ENCODE measurements around the gene PAPSS1.

Gene PAPSS1

GRCh38 chr4:107630185-107630705 lies 89.8 kb downstream of the PAPSS1 start:
- no peak for DNase-seq (ENCODE audit: low read depth in 1 of 2, low spot score in 1 of 2)

- DNase-seq (ENCODE audit: low read depth in 1 of 2, low spot score in 1 of 2) = no peak
These were observed 90.7 kb downstream of the PAPSS1 start for GRCh38 chr4:107629318-107629717.

- no peak for DNase-seq (ENCODE audit: low read depth in 1 of 2, low spot score in 1 of 2)
These were observed 94.6 kb downstream of the PAPSS1 start for GRCh38 chr4:107625391-107625902.

- no peak for DNase-seq (ENCODE audit: low read depth in 1 of 2, low spot score in 1 of 2)
These were observed 96.0 kb downstream of the PAPSS1 start for GRCh38 chr4:107624024-107624423.

GRCh38 chr4:107622006-107622405 lies 98.0 kb downstream of the PAPSS1 start:
- DNase-seq (ENCODE audit: low read depth in 1 of 2, low spot score in 1 of 2) = no peak

- no peak for DNase-seq (ENCODE audit: low read depth in 1 of 2, low spot score in 1 of 2)
These were observed 100.3 kb downstream of the PAPSS1 start for GRCh38 chr4:107619731-107620130.

GRCh38 chr4:107619066-107619465 lies 101.0 kb downstream of the PAPSS1 start:
- no peak for DNase-seq (ENCODE audit: low read depth in 1 of 2, low spot score in 1 of 2)

- DNase-seq (ENCODE audit: low read depth in 1 of 2, low spot score in 1 of 2) = no peak
These were observed 101.4 kb downstream of the PAPSS1 start for GRCh38 chr4:107618656-107619055.

GRCh38 chr4:107616838-107617389 lies 103.1 kb downstream of the PAPSS1 start:
- no peak for DNase-seq (ENCODE audit: low read depth in 1 of 2, low spot score in 1 of 2)

- DNase-seq (ENCODE audit: low read depth in 1 of 2, low spot score in 1 of 2) = no peak
These were observed 104.2 kb downstream of the PAPSS1 start for GRCh38 chr4:107615809-107616208.

- DNase-seq (ENCODE audit: low read depth in 1 of 2, low spot score in 1 of 2) = no peak
These were observed 116.6 kb downstream of the PAPSS1 start for GRCh38 chr4:107603430-107603829.

GRCh38 chr4:107600983-107601382 lies 119.1 kb downstream of the PAPSS1 start:
- no peak for DNase-seq (ENCODE audit: low read depth in 1 of 2, low spot score in 1 of 2)

- DNase-seq (ENCODE audit: low read depth in 1 of 2, low spot score in 1 of 2) = no peak
These were observed 119.6 kb downstream of the PAPSS1 start for GRCh38 chr4:107600436-107600835.

- DNase-seq (ENCODE audit: low read depth in 1 of 2, low spot score in 1 of 2) = no peak
These were observed 120.2 kb downstream of the PAPSS1 start for GRCh38 chr4:107599841-107600240.

GRCh38 chr4:107593230-107593629 lies 126.8 kb downstream of the PAPSS1 start:
- DNase-seq (ENCODE audit: low read depth in 1 of 2, low spot score in 1 of 2) = no peak

GRCh38 chr4:107592519-107592918 lies 127.5 kb downstream of the PAPSS1 start:
- DNase-seq (ENCODE audit: low read depth in 1 of 2, low spot score in 1 of 2) = no peak

- DNase-seq (ENCODE audit: low read depth in 1 of 2, low spot score in 1 of 2) = no peak
These were observed 130.8 kb downstream of the PAPSS1 start for GRCh38 chr4:107589269-107589668.

- DNase-seq (ENCODE audit: low read depth in 1 of 2, low spot score in 1 of 2) = no peak
These were observed 133.7 kb downstream of the PAPSS1 start for GRCh38 chr4:107586371-107586770.

GRCh38 chr4:107579099-107579498 lies 140.9 kb downstream of the PAPSS1 start:
- no peak for DNase-seq (ENCODE audit: low read depth in 1 of 2, low spot score in 1 of 2)

GRCh38 chr4:107578321-107578720 lies 141.7 kb downstream of the PAPSS1 start:
- no peak for DNase-seq (ENCODE audit: low read depth in 1 of 2, low spot score in 1 of 2)

GRCh38 chr4:107577743-107578142 lies 142.3 kb downstream of the PAPSS1 start:
- no peak for DNase-seq (ENCODE audit: low read depth in 1 of 2, low spot score in 1 of 2)

- no peak for DNase-seq (ENCODE audit: low read depth in 1 of 2, low spot score in 1 of 2)
These were observed 144.8 kb downstream of the PAPSS1 start for GRCh38 chr4:107575243-107575642.

- DNase-seq (ENCODE audit: low read depth in 1 of 2, low spot score in 1 of 2) = no peak
These were observed 147.8 kb downstream of the PAPSS1 start for GRCh38 chr4:107572281-107572680.
